ENCODE data around the gene ITPR1.

The ITPR1 gene

DNA sequence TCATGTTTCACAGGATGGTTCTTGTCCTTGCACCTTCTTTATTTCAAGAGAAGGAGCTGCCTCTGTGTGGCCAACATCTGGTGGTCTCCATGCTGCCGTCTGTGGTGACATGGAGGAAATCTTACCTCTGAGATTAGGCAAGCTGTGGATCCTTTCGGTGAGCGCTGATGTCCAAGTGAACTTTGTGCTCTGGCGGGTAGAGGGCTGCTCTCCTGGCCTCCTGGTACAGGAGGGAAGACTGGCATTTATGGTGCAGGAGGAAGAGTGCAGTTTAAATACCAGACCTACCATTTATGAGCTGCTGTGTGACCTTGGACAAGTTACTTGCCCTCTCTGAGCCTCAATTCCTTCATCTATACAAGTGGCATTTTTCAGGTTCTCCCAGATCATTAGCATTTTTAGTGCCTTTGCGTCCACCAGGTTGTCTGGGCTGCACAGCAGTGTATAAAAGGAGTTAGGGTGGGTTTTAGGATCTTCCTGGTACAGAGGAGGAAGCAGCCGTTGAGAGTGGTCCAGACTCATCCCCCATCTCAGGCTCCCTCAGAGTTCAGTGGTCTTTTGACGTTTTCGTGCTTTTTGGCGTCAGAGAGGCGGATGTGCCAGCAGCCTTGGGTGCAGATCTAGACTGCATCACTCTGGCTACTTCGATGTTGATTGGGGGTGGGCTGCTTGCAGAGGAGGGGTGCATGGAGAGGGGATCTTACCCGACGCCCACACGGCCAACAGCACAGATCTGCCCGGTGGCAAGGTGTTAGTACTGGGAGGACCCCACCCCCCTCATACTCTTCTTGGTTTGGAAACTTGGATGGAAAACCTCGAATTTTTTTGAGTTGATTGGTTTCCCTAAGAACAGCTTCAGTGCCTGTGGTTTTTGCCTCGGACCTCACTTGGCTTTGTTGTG is 162.2 kb downstream of the ITPR1 start:
- DNase-seq = no peak

DNA sequence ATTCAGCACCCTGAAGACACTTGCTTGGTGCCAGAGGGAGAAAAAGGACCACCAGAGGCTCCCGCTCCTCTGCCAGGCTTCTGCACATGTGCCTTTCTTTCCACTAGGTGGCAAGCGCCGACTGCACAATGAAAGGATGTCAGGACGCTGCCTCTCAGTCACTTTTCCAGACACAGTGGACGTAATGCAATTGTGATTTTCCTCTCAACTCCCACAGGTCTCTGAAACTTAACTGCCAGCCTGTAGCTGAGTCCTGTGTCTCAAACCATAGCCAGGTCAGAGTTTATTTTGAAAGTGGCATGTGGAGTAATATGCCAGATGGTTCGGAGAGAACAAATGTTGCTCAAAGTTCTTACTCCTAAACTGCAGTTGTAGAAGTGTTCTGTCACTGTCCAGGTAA is 162.9 kb downstream of the ITPR1 start:
- no peak for DNase-seq

DNA sequence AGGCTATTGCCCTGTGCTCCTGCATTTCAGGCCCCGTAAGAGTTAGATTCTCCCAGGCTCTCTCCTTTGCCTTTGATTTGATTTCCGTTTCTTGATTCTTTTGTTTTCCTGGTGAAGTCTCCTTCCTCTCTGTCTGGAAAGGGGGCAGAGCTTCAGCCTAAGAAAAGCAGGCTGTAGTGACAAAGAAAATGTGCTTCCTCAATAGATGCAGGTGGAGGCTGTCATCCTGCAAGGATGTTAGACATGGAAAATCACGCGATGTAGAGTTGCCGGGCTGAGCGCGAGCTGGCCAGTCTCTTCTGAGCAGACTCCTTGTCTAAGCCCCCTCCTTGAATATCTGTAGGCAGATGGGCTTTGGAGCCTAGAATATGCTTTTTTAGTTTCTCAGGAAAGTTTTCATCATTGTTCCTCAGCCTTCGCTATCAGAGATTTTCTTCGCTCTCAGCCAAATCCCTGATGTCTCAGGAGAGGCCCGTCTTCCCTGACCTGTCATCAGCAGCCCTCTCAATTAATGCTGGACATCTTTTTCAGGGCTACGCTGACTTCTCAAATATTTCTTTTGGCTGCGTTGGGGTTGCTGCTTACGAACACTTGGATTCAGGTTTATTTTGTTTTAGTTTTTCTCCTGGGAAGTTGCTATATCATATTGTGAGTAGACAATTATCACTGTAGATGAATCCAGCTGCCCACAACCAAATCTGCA is 163.6 kb downstream of the ITPR1 start:
- no peak for DNase-seq

DNA sequence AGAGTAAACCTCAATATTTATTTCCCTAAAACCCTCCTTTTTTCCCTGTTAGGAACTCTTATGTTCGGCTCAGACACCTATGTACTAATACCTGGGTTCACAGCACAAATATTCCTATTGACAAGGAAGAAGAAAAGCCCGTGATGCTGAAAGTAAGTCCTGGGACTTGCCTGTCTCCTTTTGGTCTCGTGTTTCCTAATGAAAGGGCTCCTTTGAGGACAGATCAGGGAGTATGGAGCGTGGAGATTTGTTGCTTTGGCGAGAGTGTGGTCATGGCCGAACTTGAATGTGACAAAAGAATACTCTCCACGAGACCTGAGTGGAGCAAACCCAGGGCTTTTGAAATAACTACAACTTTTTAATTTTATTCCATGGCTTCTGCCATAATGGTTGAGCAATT is 167.8 kb downstream of the ITPR1 start:
- DNase-seq = no peak

DNA sequence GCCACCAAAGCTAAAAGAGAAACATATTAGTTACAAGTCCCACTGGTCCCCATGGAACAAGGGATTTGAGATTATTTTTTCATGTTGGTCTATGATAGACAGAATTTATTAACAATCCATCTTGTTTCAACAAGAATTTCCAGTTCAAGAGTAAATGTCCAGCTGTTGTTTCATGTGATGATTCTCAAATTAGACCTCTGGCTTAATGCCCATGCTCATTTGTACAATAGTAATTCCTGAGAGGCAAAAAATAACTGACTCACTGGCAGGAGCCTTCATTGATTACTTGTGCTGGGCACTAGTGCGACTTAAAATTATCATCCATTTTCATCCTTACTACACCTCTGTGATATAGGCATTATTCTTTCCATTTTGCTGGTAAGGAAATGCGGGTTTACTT is 171.3 kb downstream of the ITPR1 start:
- DNase-seq = no peak

DNA sequence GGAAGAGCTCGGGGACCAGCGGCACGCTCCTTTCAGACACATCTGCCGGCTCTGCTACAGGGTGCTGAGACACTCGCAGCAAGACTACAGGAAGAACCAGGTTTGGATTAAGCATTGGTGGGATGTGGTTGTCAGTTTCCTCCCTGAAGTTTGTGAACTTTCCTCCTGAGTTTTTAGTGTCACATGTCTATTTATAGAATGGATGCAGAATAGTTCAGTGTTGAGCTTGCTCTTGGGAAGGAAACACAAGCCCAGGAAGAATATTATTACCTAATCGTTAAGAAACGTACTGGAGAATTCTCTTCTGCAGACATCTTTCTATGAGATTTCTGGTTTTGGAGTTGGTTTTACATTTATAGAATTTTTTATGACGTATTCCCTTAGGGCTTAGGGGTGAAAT is 172.0 kb downstream of the ITPR1 start:
- DNase-seq = no peak

DNA sequence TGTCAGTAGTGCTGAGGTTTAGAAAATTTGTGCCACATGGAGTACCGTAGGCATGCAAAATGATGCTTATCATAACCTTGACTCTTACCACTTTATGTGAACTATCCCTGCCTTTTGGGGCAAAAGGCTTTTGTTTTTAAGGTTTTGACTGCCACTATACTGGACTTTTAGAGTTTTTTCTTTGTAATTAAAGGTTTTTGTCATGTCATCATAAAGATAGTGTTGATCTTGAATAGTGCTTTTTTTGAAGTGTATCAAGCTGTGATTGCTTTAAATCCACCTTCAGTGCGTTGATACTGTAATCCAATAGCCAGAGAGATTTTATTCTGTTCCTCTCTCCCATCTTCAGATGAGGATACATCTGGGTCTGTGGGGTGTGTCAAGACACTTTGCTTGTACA is 172.9 kb downstream of the ITPR1 start:
- no peak for DNase-seq

DNA sequence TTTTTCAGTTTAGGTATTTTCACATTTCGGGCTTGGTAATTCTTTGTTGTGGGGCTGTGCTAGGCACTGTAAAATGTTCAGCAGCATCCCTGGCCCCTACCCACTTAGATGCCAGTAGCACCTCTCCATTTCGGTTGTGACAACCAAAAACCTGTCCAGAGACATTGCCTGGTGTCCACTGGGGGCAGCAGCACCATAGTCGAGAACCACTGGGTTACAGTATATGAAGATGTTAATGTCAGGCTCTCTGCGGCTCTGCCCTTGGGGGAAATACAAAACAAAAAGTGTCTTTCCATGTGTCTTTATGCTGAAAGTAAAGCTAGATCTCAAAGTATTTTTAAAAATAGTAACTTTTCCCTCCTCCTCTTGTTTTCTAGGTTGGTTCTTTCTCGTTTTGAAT is 177.2 kb downstream of the ITPR1 start:
- no peak for DNase-seq

DNA sequence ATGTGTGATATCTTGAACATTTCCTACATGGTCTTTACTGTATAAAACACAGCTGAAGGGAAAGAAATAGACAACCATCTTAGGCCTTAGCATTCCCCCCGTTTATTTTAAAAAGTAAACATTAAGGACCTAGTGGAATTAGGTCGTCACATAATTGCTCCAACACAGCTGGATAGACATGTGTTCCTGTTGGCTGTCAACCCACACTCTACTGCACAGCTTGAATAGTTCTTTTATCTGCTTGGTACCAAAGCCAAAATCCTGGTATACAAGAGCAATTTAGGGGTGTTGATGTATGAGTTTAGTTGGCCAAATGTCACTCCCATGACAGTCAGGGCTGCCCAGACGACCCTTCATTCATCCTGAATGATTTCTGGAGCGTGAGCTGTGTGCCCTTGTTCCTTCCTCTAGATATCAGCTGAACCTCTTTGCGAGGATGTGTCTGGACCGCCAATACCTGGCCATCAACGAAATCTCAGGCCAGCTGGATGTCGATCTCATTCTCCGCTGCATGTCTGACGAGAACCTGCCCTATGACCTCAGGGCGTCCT is 179.7 kb downstream of the ITPR1 start:
- no peak for DNase-seq

DNA sequence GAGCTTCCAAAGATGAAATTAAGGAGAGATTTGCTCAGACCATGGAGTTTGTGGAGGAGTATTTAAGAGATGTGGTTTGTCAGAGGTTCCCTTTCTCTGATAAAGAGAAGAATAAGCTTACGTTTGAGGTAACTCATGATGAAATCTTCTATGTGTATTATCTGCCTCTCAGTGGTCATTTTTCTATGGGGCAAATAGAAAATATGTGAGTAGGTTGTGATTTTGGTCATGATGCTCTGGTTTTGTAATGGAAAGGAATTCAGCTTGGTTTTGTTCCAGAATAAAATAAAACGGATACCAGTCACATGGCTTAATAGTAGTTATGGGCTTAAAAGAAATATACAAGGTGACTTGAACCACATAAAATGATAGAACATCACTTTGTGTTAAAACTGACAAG is 181.1 kb downstream of the ITPR1 start:
- no peak for DNase-seq

DNA sequence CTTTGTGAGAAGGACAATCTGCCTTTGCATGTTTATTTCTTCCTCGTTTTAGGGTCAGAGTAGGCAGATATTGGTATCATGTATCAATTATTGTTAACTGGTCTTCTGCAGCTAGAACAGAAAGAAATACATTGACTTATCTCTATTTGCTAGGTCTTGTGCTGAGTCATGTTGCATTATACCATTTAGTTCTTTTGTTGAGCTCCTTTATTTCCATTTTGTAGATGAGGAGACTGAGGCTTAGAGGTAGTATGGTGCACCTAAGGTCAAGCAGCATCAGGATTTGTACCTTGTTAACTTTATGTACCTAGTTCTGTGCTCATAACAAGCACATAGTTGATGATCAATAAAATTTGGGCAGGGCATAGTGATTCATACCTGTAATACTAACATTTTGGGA is 182.6 kb downstream of the ITPR1 start:
- DNase-seq = no peak

DNA sequence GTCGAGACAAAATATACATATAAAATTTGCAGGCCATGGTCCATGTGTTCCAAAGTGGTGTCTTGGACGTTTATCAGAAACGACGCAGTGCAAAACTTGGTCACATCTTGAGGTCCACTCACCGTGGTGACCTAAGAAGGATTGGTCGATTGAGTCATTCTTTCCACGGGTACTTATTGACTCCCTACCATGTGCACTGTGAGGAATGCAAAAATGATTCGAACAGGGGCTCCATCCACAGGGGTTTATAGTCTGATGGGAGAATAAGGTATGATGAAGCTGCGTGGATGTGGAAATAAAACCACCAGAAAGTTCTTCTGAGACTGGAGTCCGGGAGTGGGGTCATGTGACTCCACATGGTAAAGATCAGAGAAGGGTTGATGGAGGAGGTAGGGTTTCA is 185.2 kb downstream of the ITPR1 start:
- no peak for DNase-seq

DNA sequence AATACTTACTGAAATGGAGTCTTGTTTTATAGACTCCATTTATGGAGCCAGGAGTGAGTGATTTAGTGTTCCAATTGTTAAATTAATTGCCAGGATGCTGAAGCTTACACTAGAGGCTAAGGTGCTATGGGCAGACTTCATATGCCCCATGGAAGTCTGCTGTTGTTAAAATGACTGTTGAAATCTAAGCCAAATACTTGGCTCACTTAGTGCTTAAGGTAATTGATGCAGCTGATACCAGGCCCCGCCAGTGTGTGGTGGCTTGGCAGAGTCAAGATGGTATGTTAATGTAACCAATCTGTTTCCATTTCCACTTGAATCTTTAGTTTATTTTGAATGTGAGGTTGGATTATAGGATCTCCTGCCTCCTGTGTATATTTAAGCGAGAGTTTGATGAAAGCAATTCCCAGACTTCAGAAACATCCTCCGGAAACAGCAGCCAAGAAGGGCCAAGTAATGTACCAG is 187.1 kb downstream of the ITPR1 start:
- DNase-seq = no peak

DNA sequence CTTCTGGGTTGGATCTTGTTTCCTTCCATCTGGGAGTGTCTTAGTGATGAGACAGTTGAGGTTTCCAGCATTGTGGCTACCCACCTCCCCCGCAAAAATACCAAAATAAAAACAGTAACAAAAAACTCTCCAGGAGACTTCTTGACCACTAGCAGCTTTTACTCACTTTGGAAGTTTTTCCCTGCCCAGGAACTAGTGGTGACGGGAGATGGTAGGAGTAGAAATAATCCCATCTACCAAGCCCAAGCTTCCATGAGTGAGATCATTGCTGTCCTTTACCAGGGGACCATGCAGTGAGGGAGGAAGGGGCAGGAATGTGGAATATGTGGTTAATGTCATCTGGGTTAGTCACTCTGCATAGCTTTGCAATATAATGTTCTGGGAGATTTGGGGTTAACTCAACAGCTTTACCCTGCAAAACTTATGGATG is 187.7 kb downstream of the ITPR1 start:
- no peak for DNase-seq

DNA sequence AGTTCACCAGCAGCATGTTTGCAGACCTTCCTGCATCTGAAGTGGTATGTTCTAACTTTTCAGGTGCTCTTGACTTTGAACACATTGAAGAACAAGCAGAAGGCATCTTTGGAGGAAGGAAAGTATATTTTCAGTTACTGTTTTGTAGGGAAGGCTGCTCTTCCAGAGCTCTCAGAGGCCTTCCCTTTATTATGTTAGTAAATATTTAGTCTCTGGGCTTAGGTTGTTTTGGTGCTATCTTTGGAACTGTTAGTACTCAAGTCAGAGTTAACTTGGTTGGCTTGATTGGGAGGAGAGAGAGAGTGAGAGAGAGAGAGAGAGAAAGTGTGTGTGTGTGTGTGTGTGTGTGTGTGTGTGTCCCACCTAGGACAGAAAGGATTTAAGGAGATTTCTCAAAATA is 188.2 kb downstream of the ITPR1 start:
- no peak for DNase-seq

DNA sequence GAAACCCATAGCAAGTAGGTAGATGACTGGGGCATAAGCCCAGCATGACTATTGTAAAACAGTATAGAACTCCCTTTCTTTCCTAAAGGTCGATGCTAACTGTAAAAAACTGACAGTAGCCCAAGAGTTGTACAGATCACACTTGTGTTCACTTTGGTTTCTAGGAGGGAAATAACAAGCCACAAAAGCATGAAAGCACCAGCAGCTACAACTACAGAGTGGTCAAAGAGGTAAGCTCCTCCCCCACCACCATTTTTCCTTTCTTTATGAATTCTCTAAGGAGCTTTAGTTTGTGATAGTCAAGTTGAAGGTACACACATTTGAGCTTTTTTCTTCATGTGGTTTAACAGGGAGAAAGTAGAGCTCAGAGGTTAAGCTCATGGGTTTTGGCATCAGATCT is 191.0 kb downstream of the ITPR1 start:
- DNase-seq = no peak

DNA sequence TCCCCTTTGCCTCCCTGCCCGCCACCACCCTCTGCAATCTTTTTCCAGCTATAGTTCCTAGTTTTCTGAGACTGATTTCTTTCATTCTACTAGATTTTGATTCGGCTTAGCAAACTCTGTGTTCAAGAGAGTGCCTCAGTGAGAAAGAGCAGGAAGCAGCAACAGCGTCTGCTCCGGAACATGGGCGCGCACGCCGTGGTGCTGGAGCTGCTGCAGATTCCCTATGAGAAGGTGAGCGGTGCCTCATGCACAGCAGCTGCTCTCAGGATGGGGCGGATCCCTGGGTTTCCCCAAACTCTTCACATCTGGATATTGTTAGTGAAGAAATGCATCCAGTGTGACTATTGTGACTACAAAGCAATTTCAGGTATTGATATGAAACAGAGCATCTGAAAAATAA is 191.8 kb downstream of the ITPR1 start:
- no peak for DNase-seq

DNA sequence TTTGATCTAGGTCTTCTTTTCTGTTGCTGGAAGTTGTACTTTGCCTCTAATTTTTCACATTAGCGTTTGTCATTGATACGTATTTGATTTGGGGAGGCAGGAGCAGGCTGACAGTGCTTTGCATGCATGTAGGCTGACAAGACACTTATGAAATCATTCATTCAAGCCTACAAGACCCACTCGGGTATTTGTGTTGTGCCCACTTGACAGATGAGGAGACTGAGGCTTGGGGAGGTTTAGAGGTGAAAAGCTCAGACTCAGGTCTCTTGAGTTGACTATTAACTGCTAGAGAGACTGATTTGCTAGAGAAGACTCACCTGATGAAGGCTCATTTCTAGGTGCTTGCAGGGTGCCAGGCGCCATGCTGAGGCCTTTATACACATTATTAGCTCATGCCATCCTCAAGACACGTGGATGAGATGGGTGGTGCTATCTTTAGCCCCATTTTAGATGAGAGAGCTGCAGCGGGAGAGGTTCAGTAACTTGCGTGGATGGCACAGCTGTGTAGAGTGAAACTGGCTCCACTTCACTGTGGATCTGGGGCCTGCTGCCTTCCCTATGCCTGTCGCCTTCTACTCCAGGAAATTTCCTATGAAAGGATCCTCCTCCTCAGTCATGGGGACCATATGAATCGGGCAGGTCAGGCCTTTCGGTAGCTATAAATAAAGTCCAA is 192.7 kb downstream of the ITPR1 start:
- DNase-seq = no peak

DNA sequence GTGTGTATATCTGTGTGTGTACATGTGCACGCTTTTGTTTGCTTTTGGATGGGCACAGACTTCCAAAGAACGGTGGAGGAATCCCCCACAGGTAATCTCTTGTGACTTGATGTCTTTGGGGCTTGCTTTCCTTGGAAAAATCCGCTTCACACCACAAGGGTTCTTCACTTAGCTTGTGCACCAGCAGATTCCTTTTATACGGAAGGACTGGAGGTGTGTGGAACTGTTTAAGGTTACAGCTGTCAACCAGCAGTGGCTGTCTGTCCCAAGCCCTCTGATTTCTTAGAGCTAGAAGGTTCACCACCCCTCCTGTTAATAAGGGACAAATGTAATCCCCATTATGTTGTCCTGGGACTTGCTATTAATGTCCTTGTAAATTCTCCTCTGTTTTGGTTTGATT is 193.5 kb downstream of the ITPR1 start:
- no peak for DNase-seq

DNA sequence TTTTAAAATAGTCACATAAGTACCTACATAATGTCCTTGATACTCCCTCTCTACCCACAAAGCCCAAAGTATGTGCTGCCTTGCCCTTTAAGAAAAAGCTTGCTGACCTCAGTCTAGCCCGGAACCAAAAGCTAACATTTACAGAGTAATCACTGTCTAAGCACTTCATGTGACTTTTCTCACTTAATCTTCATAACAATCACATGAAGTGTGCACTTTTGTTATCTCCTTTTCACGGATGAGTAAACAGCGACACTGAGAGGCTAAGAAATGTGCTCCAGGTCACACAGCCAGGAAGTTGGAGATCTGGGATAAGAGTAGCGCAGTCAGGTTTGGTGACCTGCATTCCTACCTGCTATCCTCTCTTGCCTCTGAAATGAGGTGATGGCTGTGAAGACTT is 194.0 kb downstream of the ITPR1 start:
- DNase-seq = no peak

DNA sequence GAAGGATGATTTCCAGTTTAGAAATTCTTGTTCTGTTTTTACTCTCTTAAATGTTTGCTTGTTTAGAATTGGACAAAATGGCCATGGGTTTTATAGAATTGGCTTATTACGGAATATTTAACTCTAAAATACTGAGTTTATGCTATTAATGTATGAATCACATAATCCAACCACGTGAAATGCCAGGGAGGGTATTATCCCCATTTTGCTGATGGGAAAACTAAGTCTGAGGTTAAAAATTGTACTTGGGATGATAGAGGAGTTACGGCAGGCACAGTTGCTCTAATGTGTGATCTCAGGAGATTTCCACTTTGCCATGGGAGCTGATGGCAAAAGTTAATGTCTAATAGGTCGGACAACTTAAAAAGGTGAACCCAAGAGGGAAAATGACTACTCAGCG is 194.4 kb downstream of the ITPR1 start:
- DNase-seq = no peak

DNA sequence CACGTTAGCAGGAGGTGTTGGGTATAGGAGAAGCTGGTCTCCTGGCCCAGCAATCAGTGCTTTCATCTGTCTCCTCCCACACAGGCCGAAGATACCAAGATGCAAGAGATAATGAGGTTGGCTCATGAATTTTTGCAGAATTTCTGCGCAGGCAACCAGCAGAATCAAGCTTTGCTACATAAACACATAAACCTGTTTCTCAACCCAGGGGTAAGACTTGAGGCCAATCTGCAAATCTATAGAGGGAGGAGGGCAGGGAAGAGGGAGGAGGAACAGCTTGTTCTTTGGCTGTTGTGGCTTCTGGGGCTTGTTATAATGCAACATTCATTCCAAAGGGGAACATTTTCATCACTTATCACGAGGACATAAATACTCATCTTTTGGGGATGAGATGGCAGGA is 195.3 kb downstream of the ITPR1 start:
- DNase-seq = no peak

DNA sequence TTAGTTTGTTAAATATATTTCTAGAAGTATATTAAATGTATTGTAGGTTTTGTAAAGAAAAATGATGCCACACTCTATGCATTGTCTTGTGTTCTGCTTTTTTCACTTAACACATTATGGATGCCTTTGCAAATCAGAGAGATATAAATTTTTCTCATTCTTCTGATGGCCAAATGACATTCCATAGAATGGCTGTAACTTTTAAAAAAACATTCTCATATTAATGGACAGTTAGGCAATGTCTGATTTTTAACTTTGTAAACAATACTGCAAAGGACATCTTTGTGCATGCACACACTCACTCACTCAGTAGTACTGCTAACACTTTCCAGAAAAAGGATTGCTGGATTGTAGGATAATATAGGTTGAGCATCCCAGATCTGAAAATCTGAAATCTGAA is 195.9 kb downstream of the ITPR1 start:
- DNase-seq = no peak

DNA sequence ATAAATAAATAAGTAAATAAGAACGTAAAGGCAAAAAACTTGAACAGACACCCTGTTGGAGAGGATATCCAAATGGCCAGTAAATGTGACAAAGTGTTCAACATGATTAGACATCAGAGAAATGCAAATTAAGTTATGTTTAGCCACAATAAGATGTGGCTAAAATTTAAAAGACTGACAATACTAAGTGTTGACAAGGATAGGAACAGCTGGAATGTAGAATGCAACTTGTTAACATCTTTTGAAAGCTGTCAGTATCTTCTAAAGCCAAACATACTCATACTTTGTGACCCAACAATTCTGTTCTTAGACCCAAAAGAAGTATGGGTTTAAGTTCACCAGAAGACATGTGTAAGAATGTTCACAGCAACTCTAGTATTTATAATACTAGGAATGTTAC is 197.1 kb downstream of the ITPR1 start:
- DNase-seq = no peak
